Measurements from ENCODE around the gene PAXX. TPM values are rescaled to one million over a fixed set of nuclear protein-coding genes. Genes with fewer than 3 reads are reported as not detected.

PAXX gene
- total RNA-seq, 1 experiment from 2014 or later = 44.1 TPM

- TF ChIP-seq IRF2 (CRISPR knock-in tag; IDR thresholded peaks at IDR 0.05; ENCODE audit: borderline replicate concordance, low read depth) (no peak), ZNF512 (CRISPR knock-in tag; IDR thresholded peaks at IDR 0.05; ENCODE audit: borderline replicate concordance) (no peak), PRDM15 (CRISPR knock-in tag; IDR thresholded peaks at IDR 0.05) (no peak), ZNF423 (CRISPR knock-in tag; IDR thresholded peaks at IDR 0.05) (no peak), STAT6 (CRISPR knock-in tag; conservative IDR thresholded peaks at IDR 0.05; ENCODE audit: low read depth) (no peak), TP53 (CRISPR knock-in tag; IDR thresholded peaks at IDR 0.05) (no peak), ZNF671 (CRISPR knock-in tag; IDR thresholded peaks at IDR 0.05) (no peak), ZNF219 (CRISPR knock-in tag; IDR thresholded peaks at IDR 0.05; ENCODE audit: borderline replicate concordance) (no peak)
These were observed 48.3 kb downstream of the PAXX start (continued) for GRCh38 chr9:137040568-137040967.

GRCh38 chr9:137041124-137041523, 48.9 kb downstream of the PAXX start:
- Mint-ChIP-seq H3K4me1 (peaks cover 6% of the 10 kb centered on the region), H3K9me3 (no peaks in the 10 kb centered on the region), H3K27ac (no peak overlapping the region), H3K27me3 (ENCODE audit: low read depth) (peaks cover 9% of the 10 kb centered on the region), H3K4me3 (no peak overlapping the region), H3K36me3 (peaks cover 5% of the 10 kb centered on the region; the same call in 1 of the 2 replicates)
- TF ChIP-seq SOX15 (CRISPR knock-in tag; IDR thresholded peaks at IDR 0.05) = no peak
- TF ChIP-seq MLX (CRISPR knock-in tag; IDR thresholded peaks at IDR 0.05) = no peak
- TF ChIP-seq IRF1 (CRISPR knock-in tag; IDR thresholded peaks at IDR 0.05) = no peak
- TF ChIP-seq RORB (CRISPR knock-in tag; IDR thresholded peaks at IDR 0.05) = no peak
- TF ChIP-seq ZNF396 (CRISPR knock-in tag; IDR thresholded peaks at IDR 0.05; ENCODE audit: borderline replicate concordance) = no peak
- CTCF ChIA-PET = interaction anchor here (4.6 kb wide), 1 partner anchor 12 kb away, joined by 23 read pairs; no protein-coding TSS in a partner anchor
- POLR2A ChIA-PET = no interaction called here
- DNase-seq (ENCODE audit: low spot score) = no peak
- ATAC-seq = no peak

Measured in WTC11 (cell line).